HG02678 (cell line): ENCODE data around the gene ADGRB3.
"Not testable (repeated sequence)": the region's sequence is repeated elsewhere in the genome, so short reads cannot be mapped to it uniquely, and the experiment has no call there.

Experiments used
- ATAC-seq: cut with Tn5 transposase; IDR thresholded peaks from one replicate; pipeline ENCODE4 v1.9.1; 2021; ENCODE audit warnings: mild to moderate bottlenecking, moderate library complexity; ENCODE audit not compliant: unreplicated experiment

ADGRB3 gene

DNA sequence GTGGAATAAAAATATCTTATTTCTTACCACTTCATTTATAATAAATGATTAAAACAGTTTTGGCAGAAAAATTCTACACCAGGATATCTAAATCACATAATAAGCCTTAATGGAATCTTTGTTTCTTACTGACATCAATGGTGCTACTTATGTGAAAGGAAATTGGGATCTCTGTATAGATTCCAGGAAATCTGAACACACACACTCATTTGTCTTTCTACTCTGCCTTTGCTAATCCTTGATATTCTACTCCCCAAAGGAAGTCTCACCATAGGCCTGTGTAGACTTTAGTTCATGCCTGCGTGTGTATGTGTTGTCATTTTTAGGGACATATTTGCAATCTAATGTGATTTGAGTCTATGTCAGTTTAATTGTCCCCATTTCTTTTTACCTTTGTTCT lies 7.9 kb downstream of the ADGRB3 start:
- ATAC-seq: no peak

DNA sequence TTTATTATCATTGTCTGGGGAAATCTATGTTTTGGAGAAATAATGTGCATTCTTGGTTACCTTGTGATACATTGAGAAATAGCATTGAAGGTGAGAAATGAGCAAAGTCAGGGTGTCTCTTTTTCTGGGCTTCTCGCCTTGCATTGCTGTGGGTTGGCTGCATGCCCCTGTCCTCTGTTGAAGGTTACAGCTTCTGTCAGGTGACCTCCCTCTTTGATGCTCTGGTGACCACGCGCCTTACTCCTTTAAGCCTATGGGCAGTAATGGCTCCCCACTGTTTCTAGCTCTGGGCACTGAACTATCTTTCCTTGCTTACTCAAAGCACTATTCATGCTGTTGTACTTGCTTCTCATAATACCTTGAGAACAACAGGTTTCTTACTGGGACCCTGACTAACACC lies 14.6 kb downstream of the ADGRB3 start:
- ATAC-seq: no peak

DNA sequence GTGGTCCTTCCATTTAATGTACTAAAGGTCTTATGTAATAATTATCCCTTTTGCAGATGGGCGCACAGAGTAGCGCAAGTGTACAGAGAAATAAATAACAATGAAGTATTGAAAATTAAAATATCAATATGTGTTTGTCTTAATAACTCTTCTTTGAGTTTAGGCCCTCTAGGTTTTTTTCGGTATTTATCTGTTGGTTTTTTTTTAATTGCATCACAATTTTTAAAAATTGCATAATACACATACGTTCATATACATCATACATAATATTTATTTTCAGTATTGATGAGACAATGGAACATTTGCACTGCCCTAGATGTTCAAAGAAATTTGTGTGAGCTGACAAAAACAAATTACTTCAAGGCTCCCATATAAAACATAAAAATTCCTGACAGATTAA lies 15.1 kb downstream of the ADGRB3 start:
- ATAC-seq: no peak

DNA sequence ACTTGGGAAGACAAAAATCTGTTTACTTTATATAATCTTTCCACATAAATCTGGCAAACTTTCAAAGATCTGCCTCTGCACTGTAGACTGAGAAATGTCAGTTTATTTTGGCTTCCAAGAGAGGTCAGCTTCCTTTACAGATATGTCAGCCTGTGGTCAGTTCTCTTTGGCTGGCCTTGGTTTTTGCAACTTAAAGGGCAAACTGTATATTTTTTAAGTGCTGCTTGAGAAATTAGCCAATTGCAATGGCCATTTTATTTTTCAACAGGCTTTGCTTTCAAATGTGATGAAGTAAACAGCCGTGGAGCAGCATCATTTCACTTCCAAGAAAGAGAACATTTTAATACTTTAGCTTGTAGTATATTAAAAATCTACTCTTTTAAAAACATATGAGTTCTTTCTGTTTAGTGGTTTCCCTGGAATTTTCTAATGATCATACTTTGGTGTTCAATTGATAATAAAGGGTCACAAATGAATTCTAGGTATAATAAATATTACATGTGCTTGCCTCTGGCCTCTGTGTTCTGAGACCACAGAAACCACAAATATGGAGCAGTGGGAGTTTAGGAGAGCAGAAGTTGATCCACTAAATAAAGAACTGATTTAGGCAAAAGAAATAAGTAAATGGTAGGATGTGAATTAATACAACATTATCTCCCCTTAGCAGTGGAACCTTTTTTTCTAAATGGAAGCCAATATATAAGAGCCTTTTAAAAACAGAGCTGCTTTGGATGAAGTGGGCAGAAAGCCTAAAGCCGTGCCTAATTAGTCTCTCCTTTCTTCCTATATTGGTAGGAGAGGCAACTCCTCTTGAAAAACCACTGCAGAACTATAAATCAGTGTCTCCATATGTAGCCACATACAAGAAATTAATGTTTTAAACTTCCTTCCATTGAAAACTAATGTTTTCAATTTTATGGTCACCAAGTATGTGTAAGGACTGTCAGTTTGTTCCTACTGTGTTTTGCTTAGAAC lies 16.2 kb downstream of the ADGRB3 start:
- no peak for ATAC-seq

DNA sequence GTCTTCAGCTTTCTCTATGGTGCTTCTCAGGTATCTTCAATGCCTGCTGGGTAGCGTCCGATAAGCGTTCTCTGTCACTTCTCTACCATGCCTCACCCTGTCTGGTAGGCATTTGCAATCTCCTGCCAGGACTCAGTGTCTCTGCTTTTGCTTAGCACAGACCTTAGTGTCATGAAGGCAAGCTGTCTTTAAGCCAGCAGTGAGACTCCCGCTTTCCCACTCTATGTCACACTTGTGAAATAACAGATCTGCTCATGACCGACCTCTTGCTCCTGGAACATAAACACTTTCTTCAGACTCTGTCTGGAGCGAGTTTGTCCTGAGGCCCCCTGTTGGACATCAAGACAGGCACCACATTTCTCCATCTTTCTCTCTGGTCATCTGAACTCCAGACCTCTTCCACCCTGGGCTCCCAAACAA lies 17.0 kb downstream of the ADGRB3 start:
- no peak for ATAC-seq

DNA sequence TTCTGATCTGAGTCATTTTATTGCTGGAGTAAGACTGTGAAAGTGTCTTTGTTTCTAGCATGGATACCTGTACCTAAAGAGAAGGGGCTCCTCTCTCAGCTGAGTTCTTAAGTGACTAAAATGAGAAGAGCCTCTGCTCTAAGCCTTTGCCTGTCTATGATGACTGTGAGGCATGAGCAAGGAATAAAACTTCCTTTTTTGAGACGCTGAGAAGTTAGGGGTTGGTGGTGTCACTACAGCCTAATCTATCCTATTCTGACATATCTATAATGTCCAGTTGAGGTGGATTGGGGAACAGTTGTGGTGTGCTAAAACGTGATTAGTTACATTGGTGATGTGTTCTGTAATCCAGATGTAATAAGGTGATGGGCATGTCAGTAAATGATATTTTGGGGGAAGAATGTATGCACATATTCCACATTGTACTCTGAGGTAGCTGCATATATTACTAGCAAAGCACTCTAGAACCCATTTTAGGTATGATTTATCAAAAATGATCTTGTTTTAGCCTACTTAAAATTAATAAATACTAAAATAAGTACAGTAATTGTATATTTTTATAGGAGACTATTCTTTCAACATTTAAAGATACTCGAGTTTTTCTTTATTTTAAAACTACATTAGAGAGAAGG lies 18.1 kb downstream of the ADGRB3 start:
- ATAC-seq: no peak

DNA sequence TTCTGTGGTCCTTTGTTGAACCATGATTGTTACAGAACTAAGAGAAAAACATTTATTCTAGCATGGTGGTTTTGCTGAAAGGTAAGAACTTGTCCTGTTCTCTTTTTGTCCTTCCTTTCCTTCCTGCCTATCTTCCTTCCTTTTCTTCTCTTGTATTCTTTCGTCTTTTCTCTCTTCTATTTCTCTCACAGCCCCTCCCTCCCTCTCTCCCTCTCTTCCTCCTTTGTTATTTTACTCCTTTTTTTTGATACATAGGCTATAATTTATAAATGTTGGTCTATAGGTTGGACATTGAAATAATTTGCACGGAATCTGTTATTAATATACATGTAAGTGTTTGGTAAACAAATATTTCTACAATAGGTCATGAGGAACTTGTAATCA lies 18.6 kb downstream of the ADGRB3 start:
- ATAC-seq: no peak

DNA sequence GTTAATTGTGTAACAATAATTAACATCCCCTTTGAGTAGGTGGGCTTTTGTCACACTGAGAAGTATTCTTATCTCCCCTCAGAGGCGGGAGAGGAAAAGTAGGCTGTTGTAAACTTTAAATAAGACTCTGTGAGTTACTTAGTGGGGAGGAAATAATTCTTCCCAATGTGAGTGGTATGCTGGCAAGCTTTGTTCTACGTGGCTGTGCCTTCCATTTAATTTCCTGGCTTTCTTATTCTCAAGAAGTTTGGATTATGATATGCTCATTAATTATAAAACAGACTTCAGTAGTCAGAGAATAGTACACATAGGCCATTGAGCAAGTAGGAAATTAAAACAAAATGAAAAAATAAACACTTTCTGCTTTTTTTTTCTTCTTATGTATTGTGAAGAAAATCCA lies 19.1 kb downstream of the ADGRB3 start:
- no peak for ATAC-seq

DNA sequence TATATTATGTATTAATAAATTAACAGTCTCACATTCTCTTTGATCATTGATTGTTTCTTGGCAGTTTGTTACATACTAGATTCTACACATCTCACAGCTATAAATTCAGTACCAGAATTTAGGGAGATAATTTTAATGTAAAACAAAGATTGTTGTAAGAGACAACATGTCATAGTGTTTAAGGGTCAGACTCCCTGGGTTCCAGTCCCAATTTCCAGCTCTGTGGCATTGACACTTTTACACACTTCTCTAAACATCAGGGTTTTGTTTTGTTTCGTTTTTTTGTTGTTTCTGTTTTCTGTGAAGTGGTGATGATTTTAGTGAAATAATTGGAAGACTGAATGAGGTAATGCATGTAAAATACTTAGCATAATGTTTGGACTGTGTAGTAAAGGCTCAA lies 19.9 kb downstream of the ADGRB3 start:
- no peak for ATAC-seq

DNA sequence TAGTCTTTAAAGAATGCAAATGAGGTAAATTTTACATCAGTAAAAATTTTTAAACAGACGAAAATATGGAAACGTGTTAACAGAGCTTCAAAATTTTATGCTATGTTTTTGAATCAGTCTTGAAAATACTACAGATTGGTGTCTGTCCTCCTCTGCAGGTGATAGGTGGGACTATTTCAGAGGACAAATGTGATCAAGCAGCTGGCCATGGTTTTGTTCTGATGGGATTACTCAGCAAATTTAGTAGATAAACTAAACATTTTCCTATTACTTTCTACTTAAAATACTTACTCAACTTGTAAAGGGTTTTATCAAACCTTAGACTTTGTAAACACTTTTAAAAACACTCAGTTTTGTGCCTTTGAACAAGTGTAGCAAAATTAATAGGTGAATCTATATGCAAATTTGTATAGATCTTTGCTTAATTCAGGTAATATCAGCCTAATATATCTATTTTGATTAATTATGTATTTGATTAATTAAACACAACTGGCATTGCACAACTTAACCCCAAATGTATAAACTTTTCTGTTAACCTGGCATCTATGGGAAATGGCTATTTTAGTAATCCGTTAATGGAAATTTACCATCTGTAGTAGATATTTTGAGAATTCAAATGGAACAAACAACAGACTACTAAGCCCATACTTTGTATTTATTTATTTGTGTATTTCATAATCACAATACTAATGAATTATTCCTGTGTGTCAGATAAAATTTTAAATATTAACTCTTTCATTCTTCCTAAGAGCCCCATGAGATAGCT lies 22.5 kb downstream of the ADGRB3 start:
- no peak for ATAC-seq

DNA sequence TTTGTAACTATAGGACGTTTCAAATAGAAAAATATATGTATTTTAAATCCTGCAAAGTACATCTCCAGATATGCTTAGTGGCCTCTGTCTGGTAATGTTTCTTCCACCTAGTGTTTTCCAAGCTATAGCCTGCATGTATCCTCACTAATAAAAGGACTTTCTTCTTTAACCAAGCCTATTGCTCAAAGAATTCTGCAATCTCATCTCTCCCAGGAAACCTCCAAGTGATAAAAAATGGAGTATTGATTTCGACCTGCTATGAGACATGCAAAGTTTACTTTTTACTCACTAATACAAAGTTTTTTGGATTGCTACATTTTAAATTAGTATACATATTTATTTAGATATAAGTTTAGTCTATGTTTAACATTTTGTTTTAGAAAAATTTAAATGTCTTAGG lies 23.3 kb downstream of the ADGRB3 start:
- ATAC-seq: no peak

DNA sequence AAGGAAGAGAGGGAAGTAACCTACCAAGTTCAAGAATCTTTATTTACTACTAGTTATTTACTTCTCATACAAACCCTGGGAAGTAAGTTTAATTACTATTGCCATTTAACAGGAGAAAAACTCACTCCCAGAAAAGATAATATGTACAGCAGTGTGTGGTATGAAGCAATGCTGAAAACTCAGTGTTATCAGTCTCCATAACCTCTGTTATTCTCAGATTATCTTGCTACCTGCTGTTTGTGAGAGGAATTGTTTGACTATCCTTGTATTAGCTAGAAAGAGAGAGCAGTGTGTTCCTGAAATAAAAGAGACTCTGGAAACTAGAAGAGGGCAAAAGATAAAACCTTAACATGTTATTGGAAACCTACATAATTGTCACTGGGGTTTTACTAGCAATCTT lies 38.2 kb downstream of the ADGRB3 start:
- no peak for ATAC-seq

DNA sequence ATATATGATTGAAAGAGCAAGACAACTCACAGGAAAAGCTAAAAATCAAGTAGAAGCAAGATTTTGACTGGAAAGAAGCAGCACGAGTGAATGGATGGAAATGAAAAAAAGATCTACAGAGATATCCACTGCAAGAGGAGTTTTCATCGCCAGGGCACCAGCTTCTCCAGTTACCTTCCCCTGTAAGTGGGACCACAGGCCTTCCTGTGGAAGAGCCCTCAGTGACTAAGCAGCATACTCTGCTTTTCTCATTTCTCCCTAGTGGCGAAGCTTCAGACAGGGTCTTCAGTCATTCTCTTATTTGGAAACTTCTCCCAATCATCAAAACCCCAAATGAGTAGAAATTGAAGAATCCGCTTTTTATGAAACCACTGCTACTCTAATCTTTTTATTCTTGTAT lies 40.5 kb downstream of the ADGRB3 start:
- no peak for ATAC-seq

DNA sequence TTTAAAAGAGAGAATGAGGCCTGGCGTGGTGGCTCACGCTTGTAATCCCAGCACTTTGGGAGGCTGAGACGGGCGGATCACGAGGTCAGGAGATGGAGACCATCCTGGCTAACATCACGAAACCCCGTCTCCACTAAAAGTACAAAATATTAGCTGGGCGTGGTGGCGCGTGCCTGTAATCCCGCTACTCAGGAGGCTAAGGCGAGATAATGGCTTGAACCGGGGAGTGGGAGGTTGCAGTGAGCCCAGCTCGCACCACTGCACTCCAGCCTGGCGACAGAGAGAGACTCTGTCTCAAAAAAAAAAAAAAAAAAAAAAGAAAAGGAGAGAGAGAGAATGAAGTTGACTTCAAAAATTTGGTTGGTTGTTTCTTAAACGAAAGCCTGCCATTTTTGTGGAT lies 41.0 kb downstream of the ADGRB3 start:
- not testable (repeated sequence) for ATAC-seq

DNA sequence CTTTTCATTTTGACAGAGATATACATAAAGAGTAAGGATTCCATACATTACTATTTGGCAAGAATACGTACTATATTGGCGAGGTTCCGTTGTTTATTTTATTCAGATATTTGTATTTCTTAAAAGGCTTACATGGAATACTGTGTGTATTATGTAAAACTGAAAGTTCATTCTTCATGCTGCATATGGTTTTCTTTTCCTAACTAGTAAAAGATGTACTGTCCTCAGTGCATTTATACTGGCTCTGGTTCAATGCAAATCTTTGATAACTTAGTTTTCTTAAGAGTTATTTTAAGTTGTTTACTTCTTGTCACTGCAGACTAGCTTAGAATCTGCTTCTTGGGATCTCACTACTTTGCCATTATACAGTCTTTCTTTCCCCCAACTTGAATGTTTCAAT lies 42.0 kb downstream of the ADGRB3 start:
- no peak for ATAC-seq

DNA sequence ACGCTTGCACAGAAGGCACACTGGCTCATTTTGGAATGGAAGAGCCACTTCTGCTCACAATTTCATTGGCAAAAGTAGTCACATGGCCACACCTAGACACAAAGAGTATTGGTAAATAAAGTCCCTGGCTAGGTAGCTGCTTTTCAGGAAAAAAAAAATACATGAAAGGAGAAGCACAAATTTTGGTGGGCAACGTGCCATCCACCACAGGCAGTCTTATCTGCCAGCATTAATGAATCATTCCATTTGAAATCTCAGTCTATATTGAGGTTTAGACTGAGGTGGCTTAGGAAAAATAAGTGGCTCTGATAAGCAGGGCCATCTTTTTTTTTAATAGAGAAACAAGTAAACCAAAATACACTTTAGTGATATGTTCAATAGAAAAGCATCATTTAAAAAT lies 44.3 kb downstream of the ADGRB3 start:
- no peak for ATAC-seq

DNA sequence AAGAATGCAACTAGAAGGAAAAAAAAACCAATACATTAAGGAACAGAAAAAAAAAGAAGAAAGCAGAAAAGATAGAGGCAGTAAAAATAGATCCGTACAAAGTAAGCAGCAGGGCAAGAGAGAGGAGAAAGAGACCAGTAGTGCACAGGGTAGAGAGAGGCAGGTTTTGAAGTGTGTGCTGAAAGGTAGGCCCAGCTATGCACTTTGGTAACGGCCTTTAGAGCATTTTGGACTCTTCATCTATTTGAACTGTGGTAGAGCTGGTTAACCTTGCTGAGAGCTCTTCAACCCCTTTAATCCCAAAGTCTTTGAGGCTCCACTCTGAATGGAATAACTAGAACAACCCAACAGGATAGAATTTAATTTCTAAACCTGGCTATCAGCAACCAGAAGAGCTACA lies 45.2 kb downstream of the ADGRB3 start:
- no peak for ATAC-seq

DNA sequence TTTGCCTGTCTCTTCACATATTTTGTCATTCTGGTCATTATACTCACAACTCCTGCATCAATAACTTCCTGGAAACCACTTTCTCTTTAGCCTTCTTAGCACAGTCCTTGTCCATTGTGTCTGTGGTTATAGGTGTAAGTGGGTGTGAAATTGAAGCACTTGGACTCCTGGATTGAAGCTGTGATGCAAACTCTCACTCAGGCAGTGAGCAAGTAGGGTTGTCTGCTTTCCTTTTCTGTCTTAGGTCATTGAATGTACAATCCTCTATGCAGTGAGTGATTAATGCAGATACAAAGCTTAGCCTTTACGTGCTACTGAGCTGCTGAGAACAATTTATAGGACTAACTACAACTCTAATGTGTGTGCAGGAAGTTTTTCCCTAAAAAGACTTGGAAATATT lies 54.8 kb downstream of the ADGRB3 start:
- ATAC-seq: no peak

DNA sequence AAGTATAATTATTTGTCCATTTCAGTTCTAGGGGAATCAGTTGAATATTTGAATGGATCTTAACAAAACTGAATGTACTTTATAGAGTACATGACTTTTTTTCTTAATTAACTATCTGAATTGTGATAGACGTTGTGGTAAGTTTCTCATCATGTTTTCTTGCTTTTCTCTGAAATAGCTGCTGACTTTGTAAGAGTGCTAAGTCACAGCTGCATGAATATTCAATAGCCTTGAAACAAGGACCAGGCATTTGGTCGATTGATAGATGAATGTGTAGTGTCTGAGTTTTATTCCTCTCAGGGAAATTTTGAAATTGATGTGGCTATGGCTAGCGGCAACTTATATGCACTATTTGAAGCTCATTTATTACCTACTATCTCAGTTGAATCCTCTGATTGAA lies 56.0 kb downstream of the ADGRB3 start:
- no peak for ATAC-seq

DNA sequence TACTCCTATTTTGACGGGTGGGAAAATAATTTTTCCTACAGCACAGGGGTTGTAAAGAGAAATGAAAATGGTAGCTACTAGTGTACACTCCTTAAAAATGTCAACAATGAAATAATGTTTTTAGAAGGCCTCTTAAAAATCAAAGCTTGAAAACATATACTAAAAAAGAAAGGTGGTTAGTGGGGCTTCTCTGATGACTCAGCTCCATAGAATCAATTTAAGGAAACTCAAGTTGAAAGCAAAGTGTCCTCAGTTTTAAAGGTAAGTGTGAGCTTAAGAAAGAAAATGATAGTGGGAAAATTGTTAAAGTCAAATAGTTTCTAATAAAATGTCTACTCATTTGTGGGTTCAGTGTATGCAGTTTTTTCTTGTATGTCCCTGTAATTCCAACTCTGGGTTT lies 58.2 kb downstream of the ADGRB3 start:
- no peak for ATAC-seq

DNA sequence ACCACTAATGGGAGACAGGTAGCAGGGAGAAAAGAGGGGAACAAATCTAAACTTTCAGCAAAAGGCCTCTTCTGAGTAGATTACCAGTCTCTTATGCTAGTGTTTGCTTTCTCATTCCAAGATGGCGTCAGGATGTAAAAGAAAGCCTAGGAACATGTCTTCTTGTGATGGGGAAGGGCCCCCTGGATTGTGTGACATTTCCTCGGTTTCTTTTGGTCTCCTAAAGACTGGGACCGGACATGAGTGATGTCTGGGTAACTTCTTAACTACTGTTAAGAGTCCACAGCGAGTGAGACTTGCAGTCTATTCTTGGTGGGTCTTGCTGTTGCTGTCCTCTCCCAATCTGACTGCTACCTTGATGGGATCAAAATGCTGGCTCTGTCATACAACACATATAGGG lies 60.3 kb downstream of the ADGRB3 start:
- ATAC-seq: no peak

DNA sequence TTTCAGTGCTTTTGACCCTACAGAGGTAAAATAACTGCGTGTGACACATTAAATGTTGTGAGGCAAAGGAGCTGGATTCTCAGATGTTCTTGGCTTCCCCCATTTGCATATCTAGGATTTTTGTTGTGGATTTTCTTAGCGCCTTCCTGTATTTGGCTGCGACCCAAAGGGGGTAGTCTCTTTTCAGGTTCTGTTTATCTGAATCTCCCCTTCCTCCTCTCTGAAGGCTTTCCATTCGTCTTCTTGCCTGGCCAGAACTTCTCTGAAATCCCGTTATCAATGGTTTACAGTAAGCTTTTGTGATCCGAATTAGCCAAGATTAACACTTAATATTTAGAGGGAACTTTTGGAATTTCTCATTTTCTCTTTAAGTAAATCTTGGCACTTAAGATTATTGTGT lies 60.8 kb downstream of the ADGRB3 start:
- no peak for ATAC-seq
